ENCODE measurements around the gene ADAM12. TPM values are rescaled to one million over a fixed set of nuclear protein-coding genes. Genes with fewer than 3 reads are reported as not detected.
"Not testable (repeated sequence)": the region's sequence is repeated elsewhere in the genome, so short reads cannot be mapped to it uniquely, and the experiment has no call there.

ADAM12 gene
- total RNA-seq, 1 experiment from 2014 or later: 21.2 TPM

GRCh38 chr10:126405239-126405775 lies 17.0 kb upstream of the ADAM12 start:
- no peak for DNase-seq (ENCODE audit: low read depth)

GRCh38 chr10:126402721-126403695 lies 14.7 kb upstream of the ADAM12 start:
- DNase-seq (ENCODE audit: low read depth): no peak

- DNase-seq (ENCODE audit: low read depth): no peak
Observed at GRCh38 chr10:126400641-126401040, 12.4 kb upstream of the ADAM12 start.

GRCh38 chr10:126398924-126399323 lies 10.6 kb upstream of the ADAM12 start:
- no peak for DNase-seq (ENCODE audit: low read depth)

GRCh38 chr10:126398383-126398743 lies 10.1 kb upstream of the ADAM12 start:
- no peak for DNase-seq (ENCODE audit: low read depth)

GRCh38 chr10:126397640-126398382 lies 9.5 kb upstream of the ADAM12 start:
- peak; percentile 99 for DNase-seq (ENCODE audit: low read depth)

GRCh38 chr10:126397156-126397555 lies 8.9 kb upstream of the ADAM12 start:
- DNase-seq (ENCODE audit: low read depth): no peak

- no peak for DNase-seq (ENCODE audit: low read depth)
Observed at GRCh38 chr10:126394948-126395347, 6.7 kb upstream of the ADAM12 start.

GRCh38 chr10:126393076-126393475 lies 4.8 kb upstream of the ADAM12 start:
- DNase-seq (ENCODE audit: low read depth): no peak

GRCh38 chr10:126392469-126392868 lies 4.2 kb upstream of the ADAM12 start:
- no peak for DNase-seq (ENCODE audit: low read depth)

GRCh38 chr10:126392068-126392467 lies 3.8 kb upstream of the ADAM12 start:
- DNase-seq (ENCODE audit: low read depth): no peak

- no peak for DNase-seq (ENCODE audit: low read depth)
Observed at GRCh38 chr10:126391192-126391885, 3.1 kb upstream of the ADAM12 start.

GRCh38 chr10:126390324-126390723 lies 2.0 kb upstream of the ADAM12 start:
- DNase-seq (ENCODE audit: low read depth): no peak

- peak; percentile 78 for DNase-seq (ENCODE audit: low read depth)
Observed at GRCh38 chr10:126387041-126387921, 996 bp downstream of the ADAM12 start.

GRCh38 chr10:126384269-126384873 lies 3.9 kb downstream of the ADAM12 start:
- DNase-seq (ENCODE audit: low read depth): peak; percentile 93

GRCh38 chr10:126380352-126381076 lies 7.8 kb downstream of the ADAM12 start:
- DNase-seq (ENCODE audit: low read depth): peak; percentile 89

- not testable (repeated sequence) for DNase-seq (ENCODE audit: low read depth)
Observed at GRCh38 chr10:126379166-126379565, 9.1 kb downstream of the ADAM12 start.

GRCh38 chr10:126376956-126377355 lies 11.3 kb downstream of the ADAM12 start:
- peak; percentile 89 for DNase-seq (ENCODE audit: low read depth)

GRCh38 chr10:126375926-126376554 lies 12.2 kb downstream of the ADAM12 start:
- DNase-seq (ENCODE audit: low read depth): peak; percentile 65
